Central memory CD8-positive, alpha-beta T cell (primary cell): Measurements from ENCODE around the gene CEP131.

Source experiments
- ATAC-seq: fragments of 150-1000 bp; cut with Tn5 transposase; replicated peaks from 2 replicates; pipeline ENCODE4 v1.10.0; 2022; ENCODE audit warnings: mild to moderate bottlenecking, moderate FRiP score, moderate number of reproducible peaks; ENCODE audit not compliant: poor library complexity, severe bottlenecking; ENCODE audit errors: extremely low read depth
- DNase-seq, 2 donors: peaks; one replicate each; pipeline ENCODE4 v3.0.0; 2021; ENCODE audit warnings: low spot score in 2 of 2
- H3K27ac Mint-ChIP-seq: one replicate; pipeline ENCODE4 v1.8.0; 2022; ENCODE audit warnings: low read depth, mild to moderate bottlenecking, moderate library complexity, mixed read lengths
- H3K27me3 Mint-ChIP-seq: one replicate; pipeline ENCODE4 v1.8.0; 2022; ENCODE audit warnings: mixed read lengths
- H3K36me3 Mint-ChIP-seq: one replicate; pipeline ENCODE4 v1.8.0; 2022; ENCODE audit warnings: mild to moderate bottlenecking, moderate library complexity, mixed read lengths; ENCODE audit not compliant: insufficient read depth
- H3K4me1 Mint-ChIP-seq: one replicate; pipeline ENCODE4 v1.8.0; 2022; ENCODE audit warnings: mixed read lengths
- H3K4me3 Mint-ChIP-seq: one replicate; pipeline ENCODE4 v1.8.0; 2022; ENCODE audit warnings: mild to moderate bottlenecking, moderate library complexity, mixed read lengths
- H3K9me3 Mint-ChIP-seq: one replicate; pipeline ENCODE4 v1.8.0; 2022; ENCODE audit warnings: mixed read lengths

The CEP131 gene

DNA sequence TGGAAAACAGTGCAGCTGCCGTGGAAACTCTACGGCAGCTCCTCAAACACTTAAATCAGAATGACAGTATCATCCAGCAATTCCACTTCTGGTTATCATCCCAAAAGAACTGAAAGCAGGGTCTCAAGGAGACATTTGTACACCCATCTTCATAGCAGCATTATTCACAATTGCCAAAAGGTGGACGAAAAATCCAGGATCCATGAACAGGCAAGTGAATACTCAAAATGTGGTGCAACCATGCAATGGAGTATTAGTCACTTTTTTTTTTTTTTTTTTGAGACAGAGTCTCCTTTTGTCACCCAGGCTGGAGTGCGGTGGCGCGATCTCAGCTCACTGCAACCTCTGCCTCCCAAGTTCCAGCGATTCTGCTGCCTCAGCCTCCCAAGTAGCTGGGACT is 46.1 kb downstream of the CEP131 start:
- no peaks in the 10 kb centered on the region for H3K4me1 Mint-ChIP-seq
- DNase-seq (no peak), ATAC-seq (no peak)
- no peak overlapping the region for H3K4me3 Mint-ChIP-seq
- peaks cover 2% of the 10 kb centered on the region for H3K36me3 Mint-ChIP-seq
- no peaks in the 10 kb centered on the region for H3K9me3 Mint-ChIP-seq
- no peaks in the 10 kb centered on the region for H3K27me3 Mint-ChIP-seq
- no peak overlapping the region for H3K27ac Mint-ChIP-seq

DNA sequence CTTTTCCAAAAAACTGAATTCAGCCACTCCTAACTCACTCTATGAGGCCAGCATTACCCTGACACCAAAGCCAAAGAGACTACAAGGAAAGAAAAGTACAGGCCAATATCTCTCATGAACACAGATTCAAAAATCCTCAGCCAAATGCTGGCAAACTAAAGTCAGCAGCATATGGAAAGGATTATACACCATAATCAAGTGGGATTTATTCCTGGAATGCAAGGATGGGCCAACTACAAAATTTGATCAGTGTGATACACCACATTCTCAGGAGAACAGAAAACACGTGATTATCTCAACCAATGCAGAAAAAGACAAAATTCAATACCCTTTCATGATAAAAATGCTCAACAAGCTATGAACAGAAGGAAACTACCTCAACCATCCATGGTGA is 49.0 kb downstream of the CEP131 start:
- DNase-seq (no peak), ATAC-seq (no peak)
- Mint-ChIP-seq H3K36me3 (peaks cover 2% of the 10 kb centered on the region), H3K4me3 (no peak overlapping the region), H3K27me3 (no peaks in the 10 kb centered on the region), H3K4me1 (no peaks in the 10 kb centered on the region), H3K9me3 (no peaks in the 10 kb centered on the region), H3K27ac (no peak overlapping the region)

DNA sequence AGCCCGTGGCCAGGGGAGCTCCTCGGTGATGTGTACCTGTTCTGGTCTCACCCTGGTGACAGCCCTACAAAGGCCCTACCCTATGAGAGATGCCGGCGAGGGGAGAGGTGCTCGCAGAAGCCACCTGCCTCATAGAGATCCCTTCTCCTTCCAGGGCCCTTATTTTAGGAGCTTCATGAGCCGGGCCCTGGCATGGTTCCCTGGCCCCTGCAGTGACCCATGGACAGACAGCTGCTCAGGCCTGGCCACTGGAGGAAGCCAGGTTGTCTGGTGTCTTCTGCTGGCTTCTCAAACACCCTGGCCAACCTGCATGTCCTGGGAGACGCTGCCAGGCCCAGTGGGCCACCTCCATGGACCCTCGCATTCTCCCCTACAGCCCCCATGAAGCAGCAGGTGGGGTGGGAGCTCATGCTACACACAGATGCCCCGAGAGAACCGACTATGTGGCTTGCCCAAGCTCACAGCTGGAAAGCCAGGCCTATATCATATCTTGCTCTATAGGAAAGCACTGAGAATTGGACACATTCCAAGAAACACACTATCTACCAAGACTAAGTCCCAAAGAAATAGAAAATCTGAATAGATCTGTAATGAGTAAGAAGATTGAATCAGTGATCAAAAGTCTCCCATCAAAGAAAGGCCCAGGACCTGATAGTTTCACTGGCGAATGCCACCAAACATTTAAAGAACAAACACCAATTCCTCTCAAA is 49.6 kb downstream of the CEP131 start:
- H3K36me3 Mint-ChIP-seq = peaks cover 2% of the 10 kb centered on the region
- no peaks in the 10 kb centered on the region for H3K9me3 Mint-ChIP-seq
- no peak for DNase-seq
- ATAC-seq = no peak
- no peak overlapping the region for H3K27ac Mint-ChIP-seq
- H3K27me3 Mint-ChIP-seq = no peaks in the 10 kb centered on the region
- no peaks in the 10 kb centered on the region for H3K4me1 Mint-ChIP-seq
- no peak overlapping the region for H3K4me3 Mint-ChIP-seq

DNA sequence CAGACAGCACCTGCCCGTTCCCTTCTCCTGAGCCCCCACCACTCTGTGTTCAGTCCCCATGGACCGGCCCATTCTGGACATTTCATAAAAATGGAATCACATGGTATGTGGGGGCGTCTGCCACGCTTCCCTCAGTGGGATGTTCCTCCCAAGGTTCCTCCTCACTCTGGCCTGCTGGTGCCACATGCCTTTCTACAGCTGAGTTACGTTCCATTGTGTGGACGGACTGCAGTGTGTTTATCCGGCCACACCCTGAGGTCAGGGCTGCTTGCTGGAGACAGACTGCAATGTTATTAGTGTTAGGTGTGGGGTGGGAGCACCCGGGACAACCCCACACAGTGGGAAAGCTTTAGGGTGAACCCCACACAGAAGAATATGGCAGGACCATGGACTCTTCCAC is 50.8 kb downstream of the CEP131 start:
- no peak for DNase-seq

DNA sequence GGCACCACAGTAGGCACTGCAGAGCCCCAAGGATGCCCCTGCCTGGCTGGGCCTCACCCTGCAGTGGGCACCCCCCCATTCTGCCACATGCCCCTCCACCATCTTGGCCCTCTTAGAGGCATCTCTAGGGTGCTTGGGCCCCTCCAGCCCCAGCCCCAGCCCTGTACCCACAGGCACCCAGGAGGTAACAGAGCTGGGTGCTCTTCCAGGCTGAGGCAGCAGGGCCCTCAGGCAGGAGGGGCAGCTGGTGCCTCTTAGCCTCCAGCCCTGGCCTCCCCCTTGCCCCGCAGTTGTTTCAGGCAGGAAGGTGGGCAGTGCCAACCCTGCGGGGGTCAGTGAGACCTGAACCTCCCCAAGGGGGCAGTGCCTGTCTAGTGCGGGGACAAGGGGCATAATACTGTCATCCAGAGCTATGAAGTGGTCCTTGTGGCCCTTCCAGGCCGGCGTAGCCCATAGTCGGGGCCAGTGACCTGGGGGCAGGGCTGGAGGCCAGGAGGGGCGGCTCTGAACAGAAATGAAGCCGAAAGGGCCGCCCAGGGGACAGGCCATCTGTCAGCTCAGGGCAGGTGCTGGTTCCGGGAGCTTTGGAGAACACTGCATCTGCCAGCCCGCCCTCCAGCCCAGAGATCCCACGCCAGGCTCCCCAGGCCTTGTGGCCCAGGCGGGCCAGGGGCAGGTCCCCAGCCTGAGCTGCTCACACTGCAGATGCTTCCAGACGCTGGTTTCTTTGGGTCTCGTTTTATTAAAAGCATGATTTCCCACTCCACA is 51.9 kb downstream of the CEP131 start:
- H3K4me3 Mint-ChIP-seq = no peak overlapping the region
- DNase-seq = no peak
- H3K9me3 Mint-ChIP-seq = no peaks in the 10 kb centered on the region
- H3K4me1 Mint-ChIP-seq = no peaks in the 10 kb centered on the region
- H3K36me3 Mint-ChIP-seq = no peaks in the 10 kb centered on the region
- H3K27ac Mint-ChIP-seq = no peak overlapping the region
- H3K27me3 Mint-ChIP-seq = no peaks in the 10 kb centered on the region
- ATAC-seq = no peak

More for the DNA sequence above, 50.8 kb downstream of the CEP131 start:
- no peaks in the 10 kb centered on the region for H3K9me3 Mint-ChIP-seq
- peaks cover 2% of the 10 kb centered on the region for H3K36me3 Mint-ChIP-seq
- H3K4me1 Mint-ChIP-seq = no peaks in the 10 kb centered on the region
- no peak for ATAC-seq
- H3K27me3 Mint-ChIP-seq = no peaks in the 10 kb centered on the region
- H3K4me3 Mint-ChIP-seq = no peak overlapping the region
- H3K27ac Mint-ChIP-seq = no peak overlapping the region

DNA sequence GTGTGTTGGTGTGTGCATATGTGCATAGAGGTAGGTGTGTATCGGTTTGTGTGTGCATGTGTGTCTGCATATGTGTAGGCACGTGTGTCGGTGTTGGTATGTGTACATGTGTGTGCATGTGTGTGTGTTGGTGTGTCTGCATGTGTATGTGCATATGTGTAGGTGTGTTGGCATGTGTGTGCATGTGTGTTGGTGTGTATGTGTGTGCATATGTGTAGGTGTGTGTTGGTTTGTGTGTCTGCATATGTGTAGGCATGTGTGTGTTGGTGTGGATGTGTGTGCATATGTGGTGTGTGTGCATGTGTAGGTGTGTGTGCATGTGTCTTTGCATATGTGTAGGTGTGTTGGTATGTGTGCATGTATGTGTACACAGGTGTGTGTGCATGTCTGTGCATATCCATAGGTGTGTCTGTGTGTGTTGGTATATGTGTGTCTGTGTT is 52.9 kb downstream of the CEP131 start:
- no peak for ATAC-seq

DNA sequence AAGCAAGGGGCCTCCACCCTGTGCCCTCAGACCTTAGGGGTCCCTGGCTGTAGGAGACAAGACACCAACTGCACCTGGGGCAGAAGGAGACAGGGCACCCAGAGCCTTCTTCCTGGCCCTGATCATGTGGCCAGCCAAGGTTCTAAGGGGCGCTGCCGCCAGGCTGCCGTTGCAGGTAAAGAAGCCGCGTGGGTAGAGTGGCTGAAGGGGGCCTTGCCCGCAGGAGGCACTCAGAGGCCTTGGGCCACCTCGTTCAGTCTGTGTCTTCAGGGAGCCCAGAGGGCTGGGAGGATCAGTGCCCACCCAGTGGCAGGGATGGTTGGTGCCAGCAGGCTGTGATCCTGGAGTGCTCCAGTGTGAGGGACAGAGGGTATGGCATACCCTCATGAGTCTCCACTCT is 55.1 kb downstream of the CEP131 start:
- peak overlapping the region; percentile 19 for H3K4me3 Mint-ChIP-seq
- H3K36me3 Mint-ChIP-seq = no peaks in the 10 kb centered on the region
- H3K4me1 Mint-ChIP-seq = no peaks in the 10 kb centered on the region
- H3K27me3 Mint-ChIP-seq = peaks cover 20% of the 10 kb centered on the region
- H3K9me3 Mint-ChIP-seq = no peaks in the 10 kb centered on the region
- no peak overlapping the region for H3K27ac Mint-ChIP-seq
- ATAC-seq = no peak
- no peak for DNase-seq

More for the DNA sequence above, 52.9 kb downstream of the CEP131 start:
- no peaks in the 10 kb centered on the region for H3K4me1 Mint-ChIP-seq
- H3K4me3 Mint-ChIP-seq = no peak overlapping the region
- H3K9me3 Mint-ChIP-seq = no peaks in the 10 kb centered on the region
- H3K27ac Mint-ChIP-seq = no peak overlapping the region
- no peaks in the 10 kb centered on the region for H3K36me3 Mint-ChIP-seq
- no peak for DNase-seq
- H3K27me3 Mint-ChIP-seq = no peaks in the 10 kb centered on the region

DNA sequence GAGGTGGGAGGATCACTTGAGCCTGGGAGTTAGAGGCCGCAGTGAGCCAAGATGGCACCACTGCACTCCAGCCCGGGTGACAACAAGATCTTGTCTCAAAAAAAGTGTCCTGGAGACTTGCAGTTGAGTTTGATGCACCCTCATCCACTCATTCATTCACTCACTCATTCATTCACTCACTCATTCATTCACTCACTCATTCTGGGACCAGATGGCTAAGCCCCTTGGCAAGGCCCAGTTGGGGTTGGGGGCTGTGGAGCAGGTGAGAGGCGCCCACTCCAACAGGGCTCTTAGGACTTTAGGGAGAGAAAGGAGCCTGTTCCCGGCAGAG is 55.6 kb downstream of the CEP131 start:
- H3K27ac Mint-ChIP-seq = no peak overlapping the region

DNA sequence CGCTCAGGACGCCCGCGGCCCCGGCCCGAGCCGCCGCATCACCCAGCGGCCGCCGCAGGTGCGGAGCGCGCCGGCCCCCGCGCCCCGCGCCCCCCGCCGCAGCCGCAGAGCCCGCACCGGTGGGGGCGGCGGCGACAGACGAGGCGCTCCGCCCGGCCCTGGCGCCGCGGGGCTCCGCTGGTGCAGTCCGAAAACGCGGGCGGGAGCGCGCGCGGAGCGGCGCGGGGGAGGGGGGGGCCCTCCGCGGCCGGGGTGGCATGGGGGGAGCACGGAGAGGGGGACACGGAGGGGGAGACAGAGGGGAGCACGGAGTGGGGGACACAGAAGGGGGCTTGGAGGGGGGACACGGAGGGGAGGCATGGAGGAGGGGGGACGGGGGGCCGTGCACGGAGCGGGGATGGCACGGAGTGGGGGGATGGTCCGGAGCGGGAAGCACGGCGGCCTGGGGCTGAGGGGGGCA is 56.7 kb downstream of the CEP131 start, which contains the start of gene AATK:
Gene AATK (minus strand): TSS at position 189 of the 460 bp plus-strand sequence. CDS start 229 bp downstream, outside the sequence.
- ATAC-seq = no peak
- Mint-ChIP-seq H3K4me3 (peak within 1 kb of the TSS; percentile 22), H3K36me3 (peaks cover 2% of the 10 kb centered on the region), H3K4me1 (no peaks in the 10 kb centered on the region), H3K27me3 (peaks cover 27% of the 10 kb centered on the region), H3K27ac (no peak within 1 kb of the TSS), H3K9me3 (no peaks in the 10 kb centered on the region)
- DNase-seq = no peak

More for the DNA sequence above, 55.6 kb downstream of the CEP131 start:
- Mint-ChIP-seq H3K9me3 (no peaks in the 10 kb centered on the region), H3K4me3 (peak overlapping the region; percentile 19), H3K36me3 (no peaks in the 10 kb centered on the region), H3K4me1 (no peaks in the 10 kb centered on the region), H3K27me3 (peaks cover 20% of the 10 kb centered on the region)
- DNase-seq (no peak), ATAC-seq (no peak)

DNA sequence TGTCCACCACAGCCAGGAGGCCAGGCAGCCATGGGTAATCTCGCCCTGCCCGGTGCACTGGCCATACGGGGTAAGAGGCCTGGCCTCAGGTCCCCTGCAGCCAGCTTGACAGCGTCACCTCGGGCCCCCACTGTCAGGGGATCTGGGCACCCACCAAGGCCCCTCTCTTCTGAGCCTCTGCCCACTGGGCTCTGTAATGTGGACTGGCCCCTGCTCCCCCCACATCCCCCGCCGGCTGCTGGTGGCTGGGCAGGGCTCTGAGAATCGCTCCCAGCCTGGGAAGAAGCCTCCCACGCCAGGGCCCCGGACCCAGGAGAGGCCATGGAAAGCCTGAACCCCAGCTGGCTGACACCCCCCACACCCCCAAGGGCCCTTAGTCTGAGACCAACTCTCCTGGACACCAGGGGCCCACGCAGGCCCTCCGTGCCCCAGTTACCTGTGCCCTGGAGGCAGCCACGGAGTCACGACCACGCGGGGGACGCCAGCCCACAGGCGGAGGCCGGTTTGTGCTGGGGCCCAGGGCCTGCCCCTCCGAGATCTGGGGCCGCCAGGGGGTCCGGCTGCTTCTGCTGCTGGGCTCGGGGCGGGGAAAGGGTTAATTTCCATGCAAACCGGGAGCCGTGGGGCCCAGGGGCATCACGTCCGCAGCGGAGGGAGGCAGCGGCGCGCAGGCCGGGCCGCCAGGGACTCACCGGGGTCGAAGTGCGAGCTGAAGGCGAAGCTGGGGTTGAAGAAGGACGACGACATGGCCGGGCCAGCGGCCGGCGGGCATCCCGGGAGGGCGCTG is 57.3 kb downstream of the CEP131 start, which contains the start of gene PVALEF:
Gene PVALEF (plus strand): TSS at position 262 of the 787 bp plus-strand sequence. CDS start 15,720 bp downstream, outside the sequence.
- ATAC-seq (no peak), DNase-seq (no peak)
- H3K9me3 Mint-ChIP-seq = no peaks in the 10 kb centered on the region
- peak within 1 kb of the TSS; percentile 22 for H3K4me3 Mint-ChIP-seq
- no peak within 1 kb of the TSS for H3K27ac Mint-ChIP-seq
- peaks cover 33% of the 10 kb centered on the region for H3K27me3 Mint-ChIP-seq
- H3K4me1 Mint-ChIP-seq = no peaks in the 10 kb centered on the region
- peaks cover 2% of the 10 kb centered on the region for H3K36me3 Mint-ChIP-seq

DNA sequence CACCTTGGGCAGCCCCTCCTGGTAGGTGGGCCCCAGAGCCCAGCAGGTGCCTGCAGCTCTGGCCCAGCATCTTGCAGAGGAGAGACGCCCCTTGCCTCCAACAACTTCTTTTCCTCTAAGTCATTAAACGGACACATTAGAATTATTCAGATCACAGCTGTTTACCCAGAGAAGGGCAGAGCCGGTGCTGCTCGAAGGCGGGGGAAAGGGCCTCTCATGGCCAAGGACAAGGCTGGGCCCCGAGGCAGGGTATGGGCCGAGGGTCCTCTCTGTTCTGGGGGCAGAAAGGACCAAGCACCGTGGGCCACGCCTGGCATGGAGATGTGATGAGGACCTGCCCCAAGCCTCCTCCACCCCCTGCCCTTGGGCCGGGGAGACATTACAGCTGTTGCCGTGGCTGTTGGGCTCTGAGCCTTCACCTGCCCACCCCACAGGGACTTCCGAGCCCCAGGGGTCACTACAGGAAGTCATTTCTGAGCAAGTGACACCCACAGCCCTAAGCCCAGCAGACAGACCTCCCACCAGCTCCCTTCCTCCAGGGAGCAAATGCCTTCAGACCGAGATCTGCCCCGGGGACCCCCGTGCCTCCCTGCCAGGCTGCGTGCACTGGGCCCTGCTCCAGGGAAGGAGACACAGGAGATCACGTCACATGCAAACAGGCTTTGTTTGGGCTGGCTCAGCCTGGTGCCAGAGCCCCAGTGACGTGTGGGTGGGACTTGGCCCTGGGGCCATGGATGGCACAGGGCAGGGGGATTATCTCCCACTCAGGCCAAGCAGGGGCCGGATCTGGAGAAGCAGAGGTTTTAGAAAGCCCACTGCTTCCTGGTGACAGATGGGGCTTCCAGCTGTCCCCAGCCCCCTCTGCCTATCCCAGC is 58.2 kb downstream of the CEP131 start:
- ATAC-seq (no peak), DNase-seq (no peak)
- Mint-ChIP-seq H3K27ac (no peak overlapping the region), H3K9me3 (no peaks in the 10 kb centered on the region), H3K4me3 (no peak overlapping the region), H3K4me1 (no peaks in the 10 kb centered on the region), H3K36me3 (peaks cover 2% of the 10 kb centered on the region), H3K27me3 (peaks cover 35% of the 10 kb centered on the region)
